DMS53 treated with DMSO at 0.1 percent for 48 hours (cell line): Measurements from ENCODE around the gene CACHD1.
A peak's percentile ranks its signal among the peaks of the same experiment; 100 is the strongest.
"Not testable (repeated sequence)": the region's sequence is repeated elsewhere in the genome, so short reads cannot be mapped to it uniquely, and the experiment has no call there.

ENCODE experiments used
- DNase-seq: peaks from one replicate; lab custom pipeline; 2025; ENCODE audit not compliant: unreplicated experiment; lab: John Stamatoyannopoulos, UW

The CACHD1 gene

DNA sequence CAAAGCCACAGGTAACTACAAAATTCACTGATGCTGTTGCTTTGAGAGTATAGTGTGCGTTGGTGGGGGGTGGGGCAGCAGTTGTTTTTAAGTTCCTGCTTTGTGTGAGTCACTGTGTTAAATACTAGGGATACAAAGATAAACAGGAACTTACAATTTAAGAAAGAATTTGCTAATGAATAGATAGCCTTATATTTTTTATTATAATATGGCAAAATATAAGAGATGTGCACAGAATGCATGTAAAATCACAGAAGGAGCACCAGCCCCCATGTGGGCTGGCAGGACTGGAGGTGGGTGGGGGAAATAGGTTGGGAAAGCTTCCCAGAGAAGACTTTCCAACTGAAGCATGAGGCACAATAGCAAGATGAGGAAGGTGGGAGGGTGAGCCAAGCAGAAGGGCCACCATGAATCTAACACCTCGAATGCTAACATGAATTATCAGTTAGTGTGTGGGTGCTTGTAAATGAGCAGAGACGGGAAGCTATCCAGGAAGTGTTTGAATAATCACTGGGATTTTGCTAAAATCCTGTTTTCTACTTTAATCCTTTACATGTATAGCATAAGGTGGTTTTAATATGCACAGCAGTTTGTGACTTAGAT lies 217.9 kb downstream of the CACHD1 start:
- peak; percentile 11 for DNase-seq

GRCh38 chr1:64691626-64692025 lies 221.7 kb downstream of the CACHD1 start:
- DNase-seq = no peak

- no peak for DNase-seq
Measured at GRCh38 chr1:64692911-64693310, 223.0 kb downstream of the CACHD1 start.

GRCh38 chr1:64693406-64693805 lies 223.5 kb downstream of the CACHD1 start:
- no peak for DNase-seq

DNA sequence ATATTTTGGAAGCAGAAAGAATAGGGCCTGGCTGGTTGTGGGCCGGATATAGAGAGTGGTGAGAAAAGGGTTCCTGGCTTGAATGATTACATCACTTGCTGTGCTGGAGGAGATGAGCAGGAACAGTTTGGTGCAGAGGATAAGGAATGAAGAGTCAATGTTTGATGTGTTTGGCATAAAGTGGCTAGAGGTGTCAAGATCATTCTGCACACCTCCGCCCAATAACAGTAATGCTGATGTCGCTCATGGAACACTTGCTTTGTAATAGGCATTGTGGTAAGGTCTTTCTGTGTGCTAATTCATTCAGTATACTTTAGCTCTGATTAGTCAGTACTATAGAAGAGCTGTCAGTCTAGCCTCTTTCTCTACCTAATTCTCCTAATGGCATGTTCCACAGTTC lies 226.9 kb downstream of the CACHD1 start:
- DNase-seq = no peak

- no peak for DNase-seq
Measured at GRCh38 chr1:64699327-64699726, 229.4 kb downstream of the CACHD1 start.

DNA sequence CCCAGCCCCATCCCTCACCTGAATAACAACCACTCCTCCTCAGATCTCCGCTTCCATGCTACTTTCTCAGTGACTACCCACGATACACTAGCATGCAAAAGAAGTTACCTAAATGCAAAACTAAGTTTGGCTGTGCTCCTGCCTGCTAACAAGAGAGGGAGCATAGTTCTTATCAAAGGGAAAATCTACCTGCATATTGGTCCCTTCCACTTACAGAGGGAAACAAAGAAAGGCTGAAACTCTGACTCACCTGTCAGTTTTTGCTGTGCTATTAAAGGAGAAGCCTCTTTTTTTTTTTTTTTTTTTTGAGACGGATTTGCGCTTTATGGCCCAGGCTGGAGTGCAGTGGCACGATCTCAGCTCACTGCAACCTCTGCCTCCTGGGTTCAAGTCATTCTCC lies 231.1 kb downstream of the CACHD1 start:
- DNase-seq = peak; percentile 14

DNA sequence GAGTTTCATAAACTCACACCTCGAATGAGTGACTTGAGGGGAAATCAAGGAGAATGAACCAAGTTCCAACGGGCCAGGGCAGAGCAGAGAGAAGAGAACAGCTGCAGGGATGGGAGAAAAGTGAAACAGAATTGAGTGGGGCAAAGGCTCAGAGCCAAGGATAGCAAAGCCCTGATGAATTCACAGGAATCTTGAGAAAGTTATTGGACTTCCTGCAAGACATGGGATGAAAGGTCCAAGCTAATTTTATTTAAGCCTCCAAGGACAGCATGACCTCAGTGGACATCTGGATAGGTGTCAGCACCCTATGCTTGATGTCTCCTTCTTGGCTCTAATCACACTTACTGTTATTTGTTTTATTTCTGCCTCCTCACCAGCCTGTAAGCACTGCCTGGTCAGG lies 232.0 kb downstream of the CACHD1 start:
- DNase-seq = no peak

DNA sequence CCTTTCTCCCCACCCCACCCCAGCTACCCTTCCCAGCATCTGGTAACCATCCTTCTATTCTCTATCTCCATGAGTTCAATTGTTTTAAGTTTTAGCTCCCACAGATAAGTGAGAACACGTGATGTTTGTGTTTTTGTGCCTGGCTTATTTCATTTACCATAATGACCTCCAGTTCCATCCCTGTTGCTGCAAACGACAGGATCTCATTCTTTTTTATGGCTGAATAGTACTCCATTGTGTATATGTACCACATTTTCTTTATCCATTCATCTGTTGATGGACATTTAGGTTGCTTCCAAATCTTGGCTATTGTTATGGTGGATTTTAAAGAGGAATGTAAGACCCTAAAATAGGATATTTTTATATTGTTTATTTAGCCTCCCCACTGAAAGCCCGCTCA lies 232.7 kb downstream of the CACHD1 start:
- not testable (repeated sequence) for DNase-seq

- no peak for DNase-seq
Measured at GRCh38 chr1:64703600-64703999, 233.7 kb downstream of the CACHD1 start.

- no peak for DNase-seq
Measured at GRCh38 chr1:64705591-64705990, 235.7 kb downstream of the CACHD1 start.

- no peak for DNase-seq
Measured at GRCh38 chr1:64711266-64711665, 241.3 kb downstream of the CACHD1 start.

- DNase-seq = no peak
Measured at GRCh38 chr1:64712049-64712448, 242.1 kb downstream of the CACHD1 start.

DNA sequence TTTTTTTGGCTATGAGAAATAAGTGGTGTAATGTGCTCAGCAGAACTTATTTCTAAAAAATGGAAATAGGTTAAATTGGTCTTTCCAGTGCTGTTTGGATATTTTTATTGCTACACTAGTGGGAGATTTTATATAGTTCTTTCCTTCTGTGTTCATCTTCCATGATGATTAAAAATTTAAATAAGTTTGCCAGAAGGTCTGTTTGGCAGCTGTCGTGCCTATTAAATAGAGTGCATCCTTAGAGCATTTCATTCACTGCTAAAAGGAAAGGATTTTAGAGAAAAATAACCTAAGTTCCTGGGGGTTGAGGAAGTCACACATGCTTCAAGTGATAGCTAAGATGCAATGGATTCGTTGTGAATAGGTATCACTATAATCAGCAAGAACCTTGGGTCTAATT lies 245.3 kb downstream of the CACHD1 start:
- no peak for DNase-seq

GRCh38 chr1:64721135-64721534 lies 251.2 kb downstream of the CACHD1 start:
- DNase-seq = no peak

- no peak for DNase-seq
Measured at GRCh38 chr1:64721576-64722145, 251.7 kb downstream of the CACHD1 start.

GRCh38 chr1:64727861-64728260 lies 257.9 kb downstream of the CACHD1 start:
- DNase-seq = no peak

- DNase-seq = no peak
Measured at GRCh38 chr1:64733581-64734286, 263.8 kb downstream of the CACHD1 start.

- DNase-seq = no peak
Measured at GRCh38 chr1:64734287-64734652, 264.3 kb downstream of the CACHD1 start.

- DNase-seq = not testable (repeated sequence)
Measured at GRCh38 chr1:64740687-64741086, 270.8 kb downstream of the CACHD1 start.
